ENCODE results near the gene LSM6. TPM values are rescaled to one million over a fixed set of nuclear protein-coding genes. Genes with fewer than 3 reads are reported as not detected.

The LSM6 gene
- total RNA-seq, 1 experiment from 2014 or later: 76.3 TPM

DNA sequence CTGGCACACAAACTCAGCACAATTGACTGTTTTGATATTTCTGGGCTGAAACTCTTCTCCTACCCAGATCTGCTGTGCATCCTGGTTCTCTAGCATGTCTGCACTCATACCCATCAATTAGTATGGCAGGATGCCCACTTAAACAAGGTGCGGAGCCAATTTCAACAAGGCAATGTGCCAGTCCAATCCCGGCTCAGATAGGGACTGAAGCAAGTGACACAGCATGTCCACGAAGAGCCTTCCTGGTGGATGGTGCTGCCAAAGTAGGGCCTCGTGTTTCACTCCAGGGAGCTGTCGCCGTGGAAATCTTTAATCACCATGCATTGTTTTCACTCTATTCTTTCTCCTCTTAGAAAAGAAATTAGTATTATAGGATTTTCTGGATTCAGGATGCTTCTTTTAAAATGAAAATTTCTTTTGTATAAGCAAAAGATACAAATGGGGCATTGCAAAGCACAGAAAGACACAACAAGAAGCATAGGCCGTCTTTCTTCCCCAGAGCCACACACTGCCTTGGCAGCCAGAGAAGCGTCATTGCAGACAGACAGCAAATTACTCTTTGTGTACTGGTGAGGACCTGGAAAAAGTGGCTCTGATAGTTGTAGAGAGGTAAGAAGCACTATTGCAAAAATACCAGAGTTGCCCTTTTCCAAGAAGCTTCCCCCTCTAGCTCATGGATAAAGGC lies 40.6 kb upstream of the LSM6 start:
- no peak for ATAC-seq
- CTCF ChIA-PET: interaction anchor here (0.6 kb wide), 1 partner anchor 35 kb away, joined by 3 read pairs; no protein-coding TSS in a partner anchor
- H3K27ac ChIP-seq (ENCODE audit: low read length): no peak overlapping the region

DNA sequence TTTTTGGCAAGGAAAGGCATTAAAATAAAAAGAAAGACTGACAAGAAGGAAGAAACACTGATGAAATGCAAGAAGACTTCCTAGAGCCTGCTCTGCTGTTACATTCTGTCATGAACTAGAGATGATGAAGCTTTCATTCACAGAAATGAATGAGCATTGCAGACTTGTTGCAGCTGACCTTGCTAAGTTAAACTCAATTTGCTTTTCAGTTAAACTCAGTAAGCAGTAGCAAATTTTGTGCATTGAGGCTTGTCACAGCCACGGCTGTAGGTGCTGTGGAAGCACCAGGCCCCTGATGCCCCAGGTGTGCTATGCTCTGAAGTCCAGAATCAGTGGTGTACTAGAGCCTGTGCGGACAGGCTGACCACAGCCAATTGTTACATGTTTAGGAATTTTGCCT lies 39.6 kb upstream of the LSM6 start:
- Histone ChIP-seq H3K4me2 (ENCODE audit: low read length) (no peak overlapping the region), H2AFZ (ENCODE audit: low read length) (no peak overlapping the region), H3F3A (ENCODE audit: low read length, unreplicated experiment) (no peaks in the 10 kb centered on the region), H4K20me1 (ENCODE audit: low read length) (no peaks in the 10 kb centered on the region), H3K79me2 (ENCODE audit: low read length) (no peaks in the 10 kb centered on the region), H3K9me2 (replicated peaks; ENCODE audit: low read length) (no peaks in the 10 kb centered on the region), H3K9me3 (ENCODE audit: low read length) (no peaks in the 10 kb centered on the region), H3K27ac (ENCODE audit: low read length) (no peak overlapping the region), H3K4me1 (ENCODE audit: insufficient read depth, low read length) (no peaks in the 10 kb centered on the region), H3K27me3 (ENCODE audit: low read length) (peaks cover 58% of the 10 kb centered on the region), H3K9ac (ENCODE audit: low read length) (no peak overlapping the region), H3K4me3 (ENCODE audit: low read length) (no peak overlapping the region), H3K36me3 (ENCODE audit: low read depth, low read length) (no peaks in the 10 kb centered on the region)
- TF ChIP-seq EZH2 (IDR thresholded peaks at IDR 0.05; ENCODE audit: low read length, unreplicated experiment): no peak
- TF ChIP-seq EZH2phosphoT487 (IDR thresholded peaks at IDR 0.05; ENCODE audit: borderline replicate concordance, low read length): no peak
- TF ChIP-seq, protein P1, sequence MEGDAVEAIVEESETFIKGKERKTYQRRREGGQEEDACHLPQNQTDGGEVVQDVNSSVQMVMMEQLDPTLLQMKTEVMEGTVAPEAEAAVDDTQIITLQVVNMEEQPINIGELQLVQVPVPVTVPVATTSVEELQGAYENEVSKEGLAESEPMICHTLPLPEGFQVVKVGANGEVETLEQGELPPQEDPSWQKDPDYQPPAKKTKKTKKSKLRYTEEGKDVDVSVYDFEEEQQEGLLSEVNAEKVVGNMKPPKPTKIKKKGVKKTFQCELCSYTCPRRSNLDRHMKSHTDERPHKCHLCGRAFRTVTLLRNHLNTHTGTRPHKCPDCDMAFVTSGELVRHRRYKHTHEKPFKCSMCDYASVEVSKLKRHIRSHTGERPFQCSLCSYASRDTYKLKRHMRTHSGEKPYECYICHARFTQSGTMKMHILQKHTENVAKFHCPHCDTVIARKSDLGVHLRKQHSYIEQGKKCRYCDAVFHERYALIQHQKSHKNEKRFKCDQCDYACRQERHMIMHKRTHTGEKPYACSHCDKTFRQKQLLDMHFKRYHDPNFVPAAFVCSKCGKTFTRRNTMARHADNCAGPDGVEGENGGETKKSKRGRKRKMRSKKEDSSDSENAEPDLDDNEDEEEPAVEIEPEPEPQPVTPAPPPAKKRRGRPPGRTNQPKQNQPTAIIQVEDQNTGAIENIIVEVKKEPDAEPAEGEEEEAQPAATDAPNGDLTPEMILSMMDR (conservative IDR thresholded peaks at IDR 0.05; ENCODE audit: low read depth, low read length): no peak
- intact Hi-C loops (cut with micrococcal nuclease): no loop called here
- no TSS peak for BruUV-seq (replicated peaks)
- ATAC-seq (no peak), DNase-seq (no peak)
- ChIA-PET CTCF (no interaction called here), POLR2A (ENCODE audit: unreplicated experiment) (no interaction called here)

More for the DNA sequence above, 40.6 kb upstream of the LSM6 start:
- H3K9me3 ChIP-seq (ENCODE audit: low read length): no peaks in the 10 kb centered on the region
- TF ChIP-seq EZH2 (IDR thresholded peaks at IDR 0.05; ENCODE audit: low read length, unreplicated experiment) (no peak), EZH2phosphoT487 (IDR thresholded peaks at IDR 0.05; ENCODE audit: borderline replicate concordance, low read length) (no peak)
- TF ChIP-seq, protein P1 (conservative IDR thresholded peaks at IDR 0.05; ENCODE audit: low read depth, low read length): no peak
- H3K4me1 ChIP-seq (ENCODE audit: insufficient read depth, low read length): no peaks in the 10 kb centered on the region
- no peak for DNase-seq
- H3K9ac ChIP-seq (ENCODE audit: low read length): no peak overlapping the region
- POLR2A ChIA-PET (ENCODE audit: unreplicated experiment): no interaction called here
- H3K79me2 ChIP-seq (ENCODE audit: low read length): no peaks in the 10 kb centered on the region
- H3K27me3 ChIP-seq (ENCODE audit: low read length): peaks cover 53% of the 10 kb centered on the region
- no peak overlapping the region for H2AFZ ChIP-seq (ENCODE audit: low read length)
- BruUV-seq (replicated peaks): no TSS peak
- H3K4me2 ChIP-seq (ENCODE audit: low read length): no peak overlapping the region
- no peak overlapping the region for H3K4me3 ChIP-seq (ENCODE audit: low read length)
- intact Hi-C loops (cut with micrococcal nuclease): no loop called here
- H3K36me3 ChIP-seq (ENCODE audit: low read depth, low read length): no peaks in the 10 kb centered on the region
- H3K9me2 ChIP-seq (replicated peaks; ENCODE audit: low read length): no peaks in the 10 kb centered on the region
- H3F3A ChIP-seq (ENCODE audit: low read length, unreplicated experiment): no peaks in the 10 kb centered on the region
- H4K20me1 ChIP-seq (ENCODE audit: low read length): no peaks in the 10 kb centered on the region

DNA sequence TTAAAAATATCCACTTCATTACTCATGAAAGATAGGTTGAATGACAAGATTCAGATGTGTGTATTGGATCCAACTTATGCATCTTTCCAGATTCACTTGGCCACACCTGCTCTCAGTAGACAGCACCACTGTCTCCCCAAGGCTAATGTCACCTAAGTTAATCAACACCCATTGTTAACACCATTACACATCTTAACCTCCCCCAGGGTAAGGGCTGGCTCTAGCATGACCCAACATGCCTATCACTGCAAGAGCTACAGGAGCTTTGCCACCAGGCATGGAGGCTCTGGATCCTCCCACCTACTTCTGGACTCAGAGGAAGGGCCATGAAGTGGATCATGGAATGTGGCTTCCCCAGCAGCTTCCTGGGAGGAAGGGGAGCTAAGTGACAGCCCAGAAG lies 32.8 kb upstream of the LSM6 start:
- Histone ChIP-seq H3K27me3 (ENCODE audit: low read length) (peaks cover 59% of the 10 kb centered on the region), H2AFZ (ENCODE audit: low read length) (no peak overlapping the region), H3K9ac (ENCODE audit: low read length) (no peak overlapping the region), H3K4me3 (ENCODE audit: low read length) (no peak overlapping the region), H4K20me1 (ENCODE audit: low read length) (no peaks in the 10 kb centered on the region), H3K9me3 (ENCODE audit: low read length) (no peaks in the 10 kb centered on the region), H3K9me2 (replicated peaks; ENCODE audit: low read length) (no peaks in the 10 kb centered on the region), H3F3A (ENCODE audit: low read length, unreplicated experiment) (no peaks in the 10 kb centered on the region), H3K79me2 (ENCODE audit: low read length) (no peaks in the 10 kb centered on the region), H3K27ac (ENCODE audit: low read length) (no peak overlapping the region), H3K4me1 (ENCODE audit: insufficient read depth, low read length) (no peaks in the 10 kb centered on the region), H3K36me3 (ENCODE audit: low read depth, low read length) (no peaks in the 10 kb centered on the region), H3K4me2 (ENCODE audit: low read length) (no peak overlapping the region)
- ChIA-PET CTCF (no interaction called here), POLR2A (ENCODE audit: unreplicated experiment) (no interaction called here)
- no peak for DNase-seq
- no peak for TF ChIP-seq EZH2 (IDR thresholded peaks at IDR 0.05; ENCODE audit: low read length, unreplicated experiment)
- TF ChIP-seq, protein P1 (conservative IDR thresholded peaks at IDR 0.05; ENCODE audit: low read depth, low read length): no peak
- BruUV-seq (replicated peaks): no TSS peak
- ATAC-seq: no peak
- intact Hi-C loops (cut with micrococcal nuclease): no loop called here
